ENCODE measurements around the gene SLC25A23.

DNA sequence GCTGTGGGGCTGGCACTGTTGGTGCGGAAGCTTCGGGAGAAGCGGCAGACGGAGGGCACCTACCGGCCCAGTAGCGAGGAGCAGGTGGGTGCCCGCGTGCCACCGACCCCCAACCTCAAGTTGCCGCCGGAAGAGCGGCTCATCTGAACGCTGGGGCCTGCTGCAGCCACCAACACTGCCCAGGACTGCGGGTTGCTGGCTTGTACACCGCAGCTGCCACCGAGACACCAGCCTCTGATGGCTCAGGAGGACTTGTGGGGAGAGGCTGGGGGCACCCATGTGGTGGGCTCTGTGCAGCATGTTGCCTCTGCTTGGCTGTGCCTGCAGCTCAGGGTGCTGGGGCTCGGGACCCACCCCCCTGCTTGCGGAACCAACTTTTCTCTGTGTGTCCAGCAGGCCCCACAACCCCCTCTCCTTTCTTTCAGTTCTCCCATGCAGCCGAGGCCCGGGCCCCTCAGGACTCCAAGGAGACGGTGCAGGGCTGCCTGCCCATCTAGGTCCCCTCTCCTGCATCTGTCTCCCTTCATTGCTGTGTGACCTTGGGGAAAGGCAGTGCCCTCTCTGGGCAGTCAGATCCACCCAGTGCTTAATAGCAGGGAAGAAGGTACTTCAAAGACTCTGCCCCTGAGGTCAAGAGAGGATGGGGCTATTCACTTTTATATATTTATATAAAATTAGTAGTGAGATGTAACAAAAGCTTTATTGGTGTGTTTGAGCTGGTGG lies 7.1 kb upstream of the SLC25A23 start:
- TF ChIP-seq, protein P1, sequence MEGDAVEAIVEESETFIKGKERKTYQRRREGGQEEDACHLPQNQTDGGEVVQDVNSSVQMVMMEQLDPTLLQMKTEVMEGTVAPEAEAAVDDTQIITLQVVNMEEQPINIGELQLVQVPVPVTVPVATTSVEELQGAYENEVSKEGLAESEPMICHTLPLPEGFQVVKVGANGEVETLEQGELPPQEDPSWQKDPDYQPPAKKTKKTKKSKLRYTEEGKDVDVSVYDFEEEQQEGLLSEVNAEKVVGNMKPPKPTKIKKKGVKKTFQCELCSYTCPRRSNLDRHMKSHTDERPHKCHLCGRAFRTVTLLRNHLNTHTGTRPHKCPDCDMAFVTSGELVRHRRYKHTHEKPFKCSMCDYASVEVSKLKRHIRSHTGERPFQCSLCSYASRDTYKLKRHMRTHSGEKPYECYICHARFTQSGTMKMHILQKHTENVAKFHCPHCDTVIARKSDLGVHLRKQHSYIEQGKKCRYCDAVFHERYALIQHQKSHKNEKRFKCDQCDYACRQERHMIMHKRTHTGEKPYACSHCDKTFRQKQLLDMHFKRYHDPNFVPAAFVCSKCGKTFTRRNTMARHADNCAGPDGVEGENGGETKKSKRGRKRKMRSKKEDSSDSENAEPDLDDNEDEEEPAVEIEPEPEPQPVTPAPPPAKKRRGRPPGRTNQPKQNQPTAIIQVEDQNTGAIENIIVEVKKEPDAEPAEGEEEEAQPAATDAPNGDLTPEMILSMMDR (IDR thresholded peaks at IDR 0.05): no peak
- no peak for TF ChIP-seq POLR2A (IDR thresholded peaks at IDR 0.05)

Measured in ovary (tissue), 3 donors.